ENCODE measurements around the gene KATNBL1.

- no peak for TF ChIP-seq EP300 (IDR thresholded peaks at IDR 0.05)
- no peak for TF ChIP-seq CTCF (IDR thresholded peaks at IDR 0.05)
- no peak for TF ChIP-seq POLR2A (IDR thresholded peaks at IDR 0.05; ENCODE audit: low read depth)
Observed at GRCh38 chr15:34246276-34246976, 36.5 kb upstream of the KATNBL1 start.
